GM15510 (cell line): ENCODE data around the gene AFF1.

Experiments
- POLR2A ChIP-seq: IDR thresholded peaks from 3 replicates; pipeline ENCODE4 v1.6.1; 2011; ENCODE audit warnings: borderline replicate concordance; ENCODE audit not compliant: insufficient read length; ENCODE audit errors: extremely low read depth

Gene AFF1, protein sequence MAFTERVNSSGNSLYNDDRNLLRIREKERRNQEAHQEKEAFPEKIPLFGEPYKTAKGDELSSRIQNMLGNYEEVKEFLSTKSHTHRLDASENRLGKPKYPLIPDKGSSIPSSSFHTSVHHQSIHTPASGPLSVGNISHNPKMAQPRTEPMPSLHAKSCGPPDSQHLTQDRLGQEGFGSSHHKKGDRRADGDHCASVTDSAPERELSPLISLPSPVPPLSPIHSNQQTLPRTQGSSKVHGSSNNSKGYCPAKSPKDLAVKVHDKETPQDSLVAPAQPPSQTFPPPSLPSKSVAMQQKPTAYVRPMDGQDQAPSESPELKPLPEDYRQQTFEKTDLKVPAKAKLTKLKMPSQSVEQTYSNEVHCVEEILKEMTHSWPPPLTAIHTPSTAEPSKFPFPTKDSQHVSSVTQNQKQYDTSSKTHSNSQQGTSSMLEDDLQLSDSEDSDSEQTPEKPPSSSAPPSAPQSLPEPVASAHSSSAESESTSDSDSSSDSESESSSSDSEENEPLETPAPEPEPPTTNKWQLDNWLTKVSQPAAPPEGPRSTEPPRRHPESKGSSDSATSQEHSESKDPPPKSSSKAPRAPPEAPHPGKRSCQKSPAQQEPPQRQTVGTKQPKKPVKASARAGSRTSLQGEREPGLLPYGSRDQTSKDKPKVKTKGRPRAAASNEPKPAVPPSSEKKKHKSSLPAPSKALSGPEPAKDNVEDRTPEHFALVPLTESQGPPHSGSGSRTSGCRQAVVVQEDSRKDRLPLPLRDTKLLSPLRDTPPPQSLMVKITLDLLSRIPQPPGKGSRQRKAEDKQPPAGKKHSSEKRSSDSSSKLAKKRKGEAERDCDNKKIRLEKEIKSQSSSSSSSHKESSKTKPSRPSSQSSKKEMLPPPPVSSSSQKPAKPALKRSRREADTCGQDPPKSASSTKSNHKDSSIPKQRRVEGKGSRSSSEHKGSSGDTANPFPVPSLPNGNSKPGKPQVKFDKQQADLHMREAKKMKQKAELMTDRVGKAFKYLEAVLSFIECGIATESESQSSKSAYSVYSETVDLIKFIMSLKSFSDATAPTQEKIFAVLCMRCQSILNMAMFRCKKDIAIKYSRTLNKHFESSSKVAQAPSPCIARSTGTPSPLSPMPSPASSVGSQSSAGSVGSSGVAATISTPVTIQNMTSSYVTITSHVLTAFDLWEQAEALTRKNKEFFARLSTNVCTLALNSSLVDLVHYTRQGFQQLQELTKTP

DNA sequence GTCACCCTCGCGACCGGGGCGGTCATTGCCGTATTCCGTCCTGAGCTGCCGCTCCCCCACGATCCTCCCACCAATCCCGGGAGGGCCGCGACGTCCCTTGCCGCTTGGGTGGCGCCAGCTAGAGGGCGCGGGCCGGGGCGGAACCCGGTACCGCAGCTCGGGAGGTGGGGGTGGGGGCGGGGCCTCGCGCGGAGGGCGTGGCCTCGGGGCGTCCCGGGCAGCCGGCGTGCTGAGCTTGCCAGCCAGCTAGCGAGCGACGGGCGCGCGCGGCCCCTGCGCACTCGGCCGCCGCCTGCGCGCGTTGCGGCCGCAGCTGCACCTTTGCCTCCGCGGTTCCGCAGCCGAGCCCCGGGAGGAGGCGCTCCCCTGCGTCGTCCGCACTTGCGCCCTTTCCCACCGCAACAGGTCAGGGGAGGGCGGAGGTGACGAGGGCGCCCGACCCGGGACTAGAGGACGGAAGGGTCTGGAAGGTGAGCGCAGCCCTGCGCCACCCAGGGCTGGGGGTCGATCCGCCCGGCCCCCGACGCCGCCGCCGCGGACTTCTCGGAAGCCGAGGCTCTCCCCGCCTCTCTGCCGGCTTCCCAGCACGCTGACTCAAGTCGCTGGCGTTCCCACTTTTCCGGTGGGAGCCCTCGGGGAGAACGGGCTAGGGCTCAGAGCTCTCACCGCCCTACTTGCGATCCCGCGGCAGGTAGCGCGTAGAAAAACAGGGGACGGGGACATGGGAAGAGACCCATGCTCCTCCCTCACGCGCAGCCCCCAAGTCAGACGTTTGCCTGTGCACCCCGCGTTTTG, at the start of gene AFF1:
TSS of gene AFF1 (plus strand) at position 241 of the 795 bp plus-strand sequence. CDS start 13,523 bp downstream, outside the sequence.
- peak; percentile 95 for TF ChIP-seq POLR2A

DNA sequence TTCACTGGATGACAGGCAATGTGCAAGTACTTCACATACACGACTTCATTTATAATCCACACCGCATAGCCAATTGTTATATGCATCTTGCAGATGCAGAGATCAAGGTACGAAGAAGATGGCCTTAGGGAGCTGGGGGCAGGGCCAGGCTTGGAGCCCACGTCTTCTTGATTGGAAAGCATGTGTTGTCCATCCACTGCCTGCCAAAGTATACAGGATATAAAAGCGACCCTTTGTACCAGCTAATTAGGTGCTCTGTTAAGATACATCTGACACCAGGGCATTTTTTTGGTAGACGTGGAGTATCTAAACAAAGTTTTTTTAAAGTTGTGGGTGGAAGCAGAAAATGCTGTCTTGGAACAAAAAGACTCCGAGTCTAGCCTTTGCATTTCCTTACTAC, 44.0 kb upstream of the AFF1 start:
- no peak for TF ChIP-seq POLR2A

DNA sequence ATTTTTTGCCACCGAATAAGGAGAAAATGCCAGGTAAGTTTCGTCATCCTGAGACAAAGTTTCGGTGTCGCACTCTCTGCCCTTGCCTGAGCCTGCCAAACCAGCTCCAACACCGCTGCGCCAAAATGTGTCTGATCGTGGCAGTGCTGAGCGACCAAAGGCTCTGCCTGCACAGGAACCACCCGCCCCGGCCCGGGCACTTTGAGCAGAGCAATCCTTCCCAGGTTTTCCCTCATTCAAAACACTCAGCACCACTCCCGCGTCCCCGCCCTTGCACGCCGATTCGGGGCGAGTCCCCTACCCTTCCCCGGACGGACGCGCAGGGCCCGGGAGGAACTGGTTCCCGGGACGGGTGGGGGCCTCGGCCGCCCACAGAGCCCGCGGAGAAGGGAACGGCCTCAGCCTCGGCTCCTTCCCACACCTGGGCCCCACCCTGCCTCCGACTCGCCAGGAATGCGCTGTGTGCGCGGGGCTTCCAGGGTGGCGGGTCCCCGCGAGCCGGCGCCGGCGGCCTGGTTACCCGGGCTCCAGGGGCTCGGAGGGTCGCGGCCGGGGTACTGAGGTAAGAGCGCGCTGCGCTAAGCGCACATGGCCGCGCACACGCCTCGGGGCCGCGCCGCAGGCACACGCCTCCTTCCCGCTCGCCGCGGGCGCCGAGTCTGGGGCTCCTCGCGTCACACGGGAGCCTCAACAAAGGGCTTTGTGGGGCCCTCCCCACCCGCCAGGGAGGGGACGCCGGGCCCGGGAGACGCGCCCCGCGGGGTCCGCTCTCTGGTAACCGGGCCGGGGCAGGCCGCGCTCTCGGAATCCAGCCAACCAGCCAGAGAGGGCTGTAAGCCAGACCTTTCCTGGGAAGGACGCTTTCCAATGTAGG, 42.8 kb upstream of the AFF1 start, which contains the start of gene C4orf36:
TSS of gene C4orf36 (minus strand) at position 661 of the 874 bp plus-strand sequence. CDS start 902 bp downstream, outside the sequence.
- TF ChIP-seq POLR2A, result no peak

DNA sequence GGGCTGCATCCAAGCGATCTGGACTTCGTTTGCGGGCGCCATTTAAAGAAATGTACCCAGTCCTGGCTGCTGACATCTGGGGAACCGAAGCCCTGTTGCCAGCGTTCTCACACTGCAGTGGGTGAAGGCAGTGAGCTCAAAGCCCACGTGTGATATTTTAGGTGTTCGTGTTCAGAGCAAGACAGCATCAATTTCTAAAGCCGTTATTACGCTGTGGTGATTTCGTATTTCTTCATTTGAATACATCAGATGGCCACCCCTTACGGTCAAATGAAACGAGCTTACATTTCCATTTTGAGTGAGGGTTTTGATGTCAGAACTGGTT, 42.2 kb upstream of the AFF1 start:
- TF ChIP-seq POLR2A, result no peak

DNA sequence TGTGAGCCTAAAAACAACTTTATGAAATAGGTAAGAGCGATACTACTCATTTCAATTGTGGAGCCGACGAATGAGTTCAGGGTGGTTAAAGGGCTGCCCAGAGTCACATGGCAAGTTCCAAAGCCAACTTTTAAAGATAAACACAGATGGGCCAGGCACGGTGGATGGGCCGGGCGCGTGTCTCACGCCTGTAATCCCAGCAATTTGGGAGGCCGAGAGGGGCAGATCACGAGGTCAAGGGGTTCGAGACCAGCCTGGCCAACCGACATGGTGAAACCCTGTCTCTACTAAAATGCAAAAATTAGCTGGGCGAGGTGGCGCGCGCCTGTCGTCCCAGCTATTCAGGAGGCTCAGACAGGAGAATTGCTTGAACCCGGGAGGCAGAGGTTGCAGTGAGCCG, 41.7 kb upstream of the AFF1 start:
- no peak for TF ChIP-seq POLR2A

DNA sequence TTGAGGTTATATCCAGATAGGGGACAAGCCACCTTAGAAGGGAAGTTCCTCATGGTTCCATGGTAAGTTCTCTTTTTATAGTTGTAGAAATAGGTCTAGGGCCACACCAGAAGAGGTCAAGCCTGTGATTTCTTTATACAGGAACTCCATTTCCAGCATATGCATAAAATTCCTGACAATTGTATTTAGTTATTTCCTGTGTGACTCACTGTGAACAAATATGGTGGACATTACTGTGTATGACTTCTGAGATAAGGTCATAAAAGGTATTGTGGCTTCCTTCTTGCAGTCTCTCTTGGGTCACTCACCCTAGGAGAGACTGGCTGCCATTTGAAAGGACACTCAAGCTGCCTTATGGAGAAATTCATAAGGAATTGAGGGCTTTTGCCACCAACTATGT, 40.4 kb upstream of the AFF1 start:
- no peak for TF ChIP-seq POLR2A

DNA sequence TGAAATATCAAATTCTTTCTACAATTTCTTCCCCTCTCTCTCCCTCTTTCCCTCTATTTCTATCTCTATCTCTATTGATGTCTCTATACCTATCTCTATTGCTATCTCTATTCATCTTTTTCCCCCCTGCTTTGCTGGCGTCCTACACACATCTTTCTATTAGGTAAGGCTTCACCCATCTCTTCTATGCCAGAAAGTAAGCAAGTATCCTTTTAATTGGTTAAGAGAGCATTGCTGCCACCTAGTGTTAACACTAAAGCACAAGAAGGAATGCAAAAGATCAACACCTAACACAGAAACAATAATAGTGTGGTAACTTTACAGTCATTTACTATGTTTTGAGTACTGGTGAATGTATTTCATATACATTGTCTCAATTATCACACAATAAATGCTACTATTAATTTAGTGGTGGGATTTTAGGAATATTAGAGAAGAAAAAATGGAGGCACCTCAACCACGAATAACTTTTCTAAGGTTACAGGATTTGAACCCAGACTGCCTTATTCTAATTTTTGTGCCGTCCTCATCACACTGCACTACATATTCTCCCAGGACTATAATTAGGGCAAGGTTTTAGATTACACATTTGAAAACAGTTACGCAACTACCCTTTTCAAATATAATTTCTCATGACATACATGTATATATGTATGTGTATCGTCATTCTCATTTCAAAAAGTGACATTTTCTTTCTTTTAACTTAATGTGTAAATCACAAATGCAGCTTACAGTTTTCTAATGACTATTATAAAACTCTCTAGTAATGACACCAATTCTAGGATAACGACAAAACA, 38.9 kb upstream of the AFF1 start:
- TF ChIP-seq POLR2A, result no peak

DNA sequence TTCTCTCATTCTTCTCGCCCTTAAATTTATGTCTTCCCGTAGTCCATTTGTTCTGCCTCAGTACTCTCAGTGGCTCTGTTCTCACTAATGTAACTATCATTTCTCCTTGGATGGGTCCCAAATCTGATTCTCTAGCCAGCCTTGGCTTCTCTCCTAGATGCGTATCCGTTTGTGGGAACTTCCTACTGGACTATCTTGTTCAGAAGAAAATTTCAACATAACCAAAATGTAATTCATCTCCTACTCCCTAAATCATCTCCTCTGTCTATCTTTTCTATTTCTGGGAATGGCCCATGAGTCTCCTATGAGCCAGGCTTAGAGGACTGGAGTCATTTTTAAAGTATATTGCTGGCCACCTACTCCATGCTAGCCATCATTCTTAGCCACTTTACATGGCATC, 38.2 kb upstream of the AFF1 start:
- no peak for TF ChIP-seq POLR2A

DNA sequence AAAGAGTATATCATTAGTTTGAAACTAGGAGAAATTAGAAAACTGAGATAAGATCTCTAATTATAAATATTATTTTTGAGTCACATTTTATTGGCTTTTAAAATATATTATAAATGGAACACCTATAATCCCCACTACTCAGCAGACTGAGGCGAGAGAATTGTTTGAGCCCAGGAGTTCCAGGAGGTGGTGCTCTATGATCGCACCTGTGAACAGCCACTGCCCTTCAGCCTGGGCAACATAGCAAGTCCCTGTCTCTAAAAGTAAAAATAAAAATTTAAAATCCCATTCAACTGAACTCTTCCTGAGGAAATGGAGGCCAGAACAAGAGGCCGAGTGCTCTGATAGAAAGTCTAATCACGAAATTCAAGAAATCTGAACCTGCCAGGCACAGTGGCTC, 36.2 kb upstream of the AFF1 start:
- TF ChIP-seq POLR2A, result no peak

DNA sequence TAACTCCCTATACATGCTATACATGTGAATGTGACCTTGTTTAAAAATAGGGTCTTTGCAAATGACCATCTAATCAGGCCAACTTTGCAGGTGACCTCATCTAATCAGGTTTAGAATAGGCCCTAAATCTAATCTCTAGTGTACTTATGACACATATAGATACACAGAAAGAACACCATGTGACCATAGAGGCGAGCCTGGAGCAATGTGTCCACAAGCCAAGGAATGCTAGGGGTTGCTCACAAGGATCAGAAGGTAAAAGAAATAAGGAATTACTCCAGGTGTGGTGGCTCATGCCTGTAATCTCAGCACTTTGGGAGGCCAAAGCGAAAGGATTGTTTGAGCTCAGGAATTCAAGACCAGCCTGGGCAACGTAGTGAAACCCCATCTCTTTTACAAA, 32.9 kb upstream of the AFF1 start:
- no peak for TF ChIP-seq POLR2A

DNA sequence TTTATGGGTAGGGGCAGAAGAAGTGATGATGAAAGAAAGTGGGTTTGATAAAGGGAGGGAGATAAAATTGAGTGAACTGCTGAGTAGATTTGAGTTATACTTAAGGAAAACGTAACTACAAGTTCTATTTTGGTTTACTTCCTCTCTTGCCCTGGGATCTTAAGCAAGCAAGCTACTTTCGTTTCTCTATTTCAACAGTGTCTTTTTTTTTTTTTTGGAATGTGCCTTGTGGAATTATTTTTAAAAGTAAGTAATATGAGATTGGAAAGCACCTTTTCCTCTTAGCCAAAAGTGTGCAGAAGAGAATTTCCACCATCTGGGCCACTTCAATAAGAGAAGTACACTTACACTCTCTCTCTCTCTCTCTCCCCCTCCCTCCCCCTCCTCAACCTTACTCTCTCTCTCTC, 26.6 kb upstream of the AFF1 start:
- TF ChIP-seq POLR2A, result no peak

DNA sequence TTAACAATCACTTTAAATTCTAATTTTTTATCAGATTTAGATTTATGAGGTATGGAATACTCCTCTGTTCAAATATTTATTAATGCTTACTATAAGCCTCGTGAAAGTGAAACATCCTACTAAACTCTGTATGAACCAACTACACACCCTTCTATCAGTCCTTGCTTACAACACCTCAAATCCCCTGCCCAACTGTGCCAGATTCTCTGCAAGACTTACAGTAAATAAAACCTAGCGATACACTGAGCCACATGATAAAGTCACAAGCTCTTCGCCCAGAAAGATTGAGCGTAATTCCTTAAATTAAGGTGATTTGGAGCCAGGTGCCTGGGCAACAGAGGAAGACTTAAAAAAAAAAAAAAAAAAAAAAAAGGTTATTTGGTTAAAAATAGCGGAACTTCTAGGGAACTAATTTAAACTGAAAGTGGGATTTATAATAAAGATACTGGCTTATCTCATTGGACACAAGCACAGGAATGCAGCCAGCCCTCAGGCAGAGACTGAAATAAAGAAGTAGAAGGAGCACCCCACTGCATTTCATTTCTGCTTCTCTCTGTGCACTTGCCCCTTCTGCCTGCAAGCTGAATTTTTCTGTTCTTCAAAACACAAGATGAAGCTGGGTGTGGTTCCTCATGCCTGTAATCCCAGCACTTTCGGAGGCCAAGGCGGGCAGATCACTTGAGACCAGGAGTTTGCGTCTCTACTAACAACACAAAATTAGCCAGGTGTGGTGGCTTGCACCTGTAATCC, 25.1 kb upstream of the AFF1 start:
- no peak for TF ChIP-seq POLR2A

DNA sequence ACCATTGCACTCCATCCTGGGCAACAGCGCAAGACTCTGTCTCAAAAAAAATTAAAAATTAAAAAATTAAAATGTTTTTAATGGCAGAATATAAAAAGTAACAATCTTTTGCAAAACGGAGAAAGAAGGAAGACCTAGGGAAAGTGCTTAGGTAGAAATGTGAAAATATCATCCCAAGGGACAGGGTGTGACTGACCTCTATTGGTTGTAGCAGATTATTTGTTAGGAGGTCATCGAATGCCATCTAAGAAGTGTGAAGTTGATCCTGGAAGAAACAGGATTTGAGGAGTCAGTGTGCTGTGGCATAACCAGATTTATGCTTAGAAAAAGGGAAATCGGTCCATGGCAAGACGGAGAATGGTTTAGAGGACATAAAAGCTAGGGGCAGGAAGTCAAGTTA, 24.4 kb upstream of the AFF1 start:
- no peak for TF ChIP-seq POLR2A
